ENCODE measurements around the gene MEIOSIN. TPM values are rescaled to one million over a fixed set of nuclear protein-coding genes. Genes with fewer than 3 reads are reported as not detected.

Gene MEIOSIN
- total RNA-seq, 1 donor from 2014 or later, result not detected

DNA sequence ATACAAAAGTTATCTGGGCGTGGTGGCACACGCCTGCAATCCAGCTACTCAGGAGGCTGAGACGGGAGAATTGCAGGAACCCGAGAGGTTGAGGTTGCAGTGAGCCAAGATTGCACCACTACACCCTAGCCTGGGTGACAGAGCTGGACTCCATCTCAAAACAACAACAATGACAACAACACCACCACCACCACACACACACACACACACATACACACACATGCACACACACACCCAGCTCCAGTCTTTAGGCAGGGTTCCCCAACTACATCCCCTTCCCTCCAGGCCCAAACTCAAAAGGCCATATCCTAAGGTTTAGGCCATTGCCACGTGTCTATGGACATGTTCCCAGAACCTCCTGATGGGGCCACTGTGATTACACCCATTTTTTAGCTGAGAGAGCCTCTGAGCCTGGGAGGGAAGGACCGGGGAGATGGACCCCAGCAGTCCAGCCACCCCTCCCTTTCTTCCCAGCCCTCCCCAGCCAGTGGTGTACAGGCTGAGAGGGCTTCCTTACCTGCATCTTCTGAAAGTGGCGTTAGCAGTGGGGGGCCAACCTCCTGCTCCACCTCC lies 68.5 kb downstream of the MEIOSIN start:
- DNase-seq (ENCODE audit: low spot score), result no peak

DNA sequence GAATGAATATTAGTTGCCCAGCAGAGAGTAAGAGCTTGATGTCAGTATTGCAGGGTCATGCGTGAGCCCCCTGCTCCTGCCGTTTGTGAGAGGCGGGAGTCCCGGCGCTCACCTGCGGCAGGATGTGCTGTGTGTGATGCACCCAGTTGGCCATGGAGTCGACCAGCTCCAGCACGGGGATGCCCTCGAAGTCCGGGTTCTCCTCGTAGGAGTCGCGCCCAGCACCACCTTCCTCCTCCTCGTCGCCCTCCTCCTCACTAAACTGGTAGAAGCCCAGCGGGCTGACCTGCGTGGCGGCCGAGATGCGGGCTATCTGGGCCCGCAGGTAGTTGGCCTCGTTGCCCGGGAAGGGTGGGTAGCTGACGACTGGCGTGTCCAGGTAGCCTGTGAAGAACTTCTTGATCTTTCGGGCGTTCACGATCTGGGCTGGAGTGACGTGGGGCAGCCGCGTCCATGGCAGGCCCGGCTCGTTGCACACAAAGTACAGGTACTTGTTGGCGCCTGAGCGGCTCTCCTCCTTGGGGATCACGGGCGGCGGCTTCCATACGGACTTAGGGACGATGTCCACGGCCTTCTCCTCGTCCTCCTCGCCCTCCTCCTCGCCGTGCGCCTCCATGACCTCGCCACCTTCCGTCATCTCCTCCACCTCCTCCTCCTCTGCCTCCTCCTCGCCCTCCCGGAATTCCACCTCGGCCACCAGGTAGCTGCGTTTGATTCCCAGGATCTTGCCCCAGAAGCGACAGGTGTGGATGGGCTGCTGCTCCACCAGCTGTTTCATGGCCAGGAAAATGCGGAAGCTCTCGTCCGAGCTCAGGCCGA lies 71.1 kb downstream of the MEIOSIN start:
- no peak for DNase-seq (ENCODE audit: low spot score)

DNA sequence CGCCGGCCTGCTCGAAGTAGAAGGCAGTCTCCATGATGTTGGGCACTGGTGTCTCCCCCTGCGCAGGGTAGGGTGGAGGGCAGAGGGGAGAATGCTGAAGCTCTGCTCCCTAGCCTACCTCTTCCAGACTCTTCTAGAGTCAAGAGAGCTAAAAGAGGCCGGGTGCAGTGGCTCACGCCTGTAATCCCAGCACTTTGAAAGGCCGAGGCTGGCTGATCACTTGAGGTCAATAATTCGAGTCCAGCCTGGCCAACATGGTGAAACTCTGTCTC lies 71.7 kb downstream of the MEIOSIN start:
- no peak for DNase-seq (ENCODE audit: low spot score)

DNA sequence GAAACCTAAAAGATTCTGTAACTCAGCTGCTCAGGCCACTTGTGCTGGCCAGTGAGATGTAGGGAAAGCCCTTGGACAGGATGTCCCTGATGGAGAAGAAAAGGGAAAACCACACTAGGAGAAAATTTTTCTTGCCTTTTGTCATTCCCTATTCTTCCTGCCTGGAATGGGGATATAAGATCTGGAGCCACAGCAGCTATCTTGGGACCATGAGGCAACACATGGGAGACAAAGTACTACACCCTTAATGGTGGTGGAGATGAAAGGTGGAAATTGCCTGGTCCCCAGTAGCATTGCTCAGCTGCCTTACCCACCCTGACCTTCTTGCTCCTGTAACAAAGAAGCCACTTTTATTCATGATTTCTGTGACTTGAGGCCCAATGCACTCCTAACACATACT lies 72.5 kb downstream of the MEIOSIN start:
- DNase-seq (ENCODE audit: low spot score), result no peak

DNA sequence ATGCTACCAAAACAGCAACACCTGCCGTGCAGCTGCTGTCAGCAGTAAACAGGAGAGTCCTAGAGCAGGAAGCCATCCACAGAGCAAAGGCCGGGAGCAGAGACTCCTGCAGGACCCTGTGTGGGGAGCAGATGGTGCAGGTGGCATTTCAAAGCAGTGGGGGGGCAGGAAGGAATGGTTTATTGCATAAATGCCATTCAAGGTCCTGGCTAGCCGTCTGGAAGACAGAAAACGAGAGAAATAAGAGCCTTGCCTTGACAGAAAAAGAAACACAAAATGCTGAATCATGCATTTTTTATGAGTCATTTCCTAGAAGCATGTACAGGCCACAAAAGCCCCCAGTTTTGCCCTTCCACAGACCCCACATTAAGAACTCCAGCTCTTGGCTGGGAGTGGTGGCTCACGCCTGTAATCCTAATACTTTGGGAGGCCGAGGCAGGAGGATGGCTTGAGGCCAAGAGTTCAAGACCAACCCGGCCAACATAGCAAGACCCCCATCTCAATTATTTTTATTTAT lies 76.5 kb downstream of the MEIOSIN start:
- DNase-seq (ENCODE audit: low spot score), result no peak

DNA sequence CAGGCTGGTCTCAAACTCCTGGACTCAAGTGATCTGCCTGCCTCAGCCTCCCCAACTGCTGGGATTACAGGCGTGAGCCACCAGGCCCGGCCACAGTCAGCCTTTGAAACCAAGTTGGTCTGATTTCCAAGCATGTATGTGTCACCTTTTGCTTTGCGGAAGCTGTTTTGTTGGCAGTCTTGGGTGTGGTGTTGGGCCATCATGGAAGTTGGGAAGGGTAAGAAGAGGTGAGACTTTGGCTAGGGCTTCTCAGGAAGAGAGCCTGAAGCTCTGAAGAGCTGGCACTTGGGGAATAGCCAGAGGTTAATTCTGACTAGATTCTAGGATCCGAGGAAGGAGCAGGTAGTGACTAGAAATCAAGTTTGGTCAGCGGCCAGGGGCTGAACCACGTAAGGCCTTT lies 79.1 kb downstream of the MEIOSIN start:
- no peak for DNase-seq (ENCODE audit: low spot score)

Other genes with a start within 250 kb of the MEIOSIN start
- gene RTN2, start 236.4 kb upstream of the MEIOSIN start, total RNA-seq, result 5.8 TPM
- 1.4 TPM for gene PPM1N, start 235.0 kb upstream of the MEIOSIN start, total RNA-seq
- gene VASP, start 226.0 kb upstream of the MEIOSIN start, total RNA-seq, result 90.1 TPM
- 21.1 TPM for gene OPA3, start 148.6 kb upstream of the MEIOSIN start, total RNA-seq
- 5.1 TPM for gene GPR4, start 131.2 kb upstream of the MEIOSIN start, total RNA-seq
- 97.7 TPM for gene EML2, start 94.0 kb upstream of the MEIOSIN start, total RNA-seq
- gene GIPR, start 65.2 kb upstream of the MEIOSIN start, total RNA-seq, result 2.8 TPM
- gene SNRPD2, start 41.5 kb upstream of the MEIOSIN start, total RNA-seq, result 359 TPM
- gene QPCTL, start 40.8 kb upstream of the MEIOSIN start, total RNA-seq, result 11.5 TPM
- gene FBXO46, start 2.5 kb upstream of the MEIOSIN start, total RNA-seq, result 24.8 TPM
- gene SIX5, start 35.8 kb downstream of the MEIOSIN start, total RNA-seq, result 18.1 TPM
- 106 TPM for gene DMPK, start 49.1 kb downstream of the MEIOSIN start, total RNA-seq
- gene DMWD, start 59.4 kb downstream of the MEIOSIN start, total RNA-seq, result 64.2 TPM
- gene RSPH6A, start 81.9 kb downstream of the MEIOSIN start, total RNA-seq, result 0.21 TPM
- 81.1 TPM for gene SYMPK, start 129.7 kb downstream of the MEIOSIN start, total RNA-seq
- gene FOXA3, start 130.9 kb downstream of the MEIOSIN start, total RNA-seq, result not detected
- 22.0 TPM for gene IRF2BP1, start 152.7 kb downstream of the MEIOSIN start, total RNA-seq
- 5.5 TPM for gene MYPOP, start 169.2 kb downstream of the MEIOSIN start, total RNA-seq
- not detected for gene NANOS2, start 181.3 kb downstream of the MEIOSIN start, total RNA-seq
- 4.4 TPM for gene NOVA2, start 240.4 kb downstream of the MEIOSIN start, total RNA-seq

All from ureter (tissue), 1 donor.